ENCODE measurements around the gene IDH3G. TPM values are rescaled to one million over a fixed set of nuclear protein-coding genes. Genes with fewer than 3 reads are reported as not detected.

The IDH3G gene
- total and polyA plus RNA-seq, 9 donors: 41.3 to 58.5 (median 53.7) TPM

DNA sequence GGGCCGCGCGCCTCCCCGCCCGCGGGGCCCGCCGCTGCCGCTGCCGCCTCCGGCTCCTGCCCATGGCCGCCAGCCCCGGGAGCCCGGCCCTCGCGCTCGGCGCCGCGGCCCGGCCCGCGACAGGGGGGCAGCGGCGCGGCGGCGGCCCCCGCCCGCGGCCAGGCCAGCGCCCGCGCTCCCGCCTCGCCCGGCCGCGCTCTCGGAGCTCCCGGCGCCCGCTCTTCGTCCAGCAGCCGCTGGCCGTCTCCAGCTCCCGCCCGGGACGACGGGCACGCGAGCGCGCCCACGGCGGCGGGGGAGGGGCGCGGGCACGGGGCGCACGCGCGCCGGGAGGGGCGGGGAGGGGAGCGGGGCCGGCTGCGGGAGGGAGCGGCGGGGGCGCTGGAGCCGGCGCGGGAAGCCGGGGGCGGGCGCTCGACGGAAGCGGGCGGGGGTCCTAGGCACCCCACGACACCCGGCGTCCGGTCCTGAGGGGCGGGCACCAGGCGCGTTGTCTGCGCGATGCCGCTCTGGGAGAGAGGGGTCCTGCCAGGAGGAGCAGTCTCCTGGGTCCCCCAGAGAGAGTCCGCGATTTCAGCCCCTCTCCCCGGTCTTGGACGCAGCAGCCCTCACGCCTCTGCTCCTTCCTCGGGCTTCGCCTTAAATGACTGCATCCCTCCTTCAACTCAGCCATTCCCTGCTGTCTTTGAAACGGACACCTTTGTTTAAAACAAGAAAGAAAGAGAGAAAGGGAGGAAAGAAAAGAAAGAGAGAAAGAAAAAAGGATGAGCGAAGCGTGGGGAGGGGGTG lies 36.7 kb upstream of the IDH3G start:
- Histone ChIP-seq H3K4me3 (peak overlapping the region; percentile 10), H3K4me1 (ENCODE audit: insufficient read depth) (no peaks in the 10 kb centered on the region), H3K9me3 (no peaks in the 10 kb centered on the region), H3K27me3 (no peaks in the 10 kb centered on the region), H3K27ac (no peak overlapping the region), H3K36me3 (no peaks in the 10 kb centered on the region)
- TF ChIP-seq EP300 (IDR thresholded peaks at IDR 0.05) (no peak), POLR2A (IDR thresholded peaks at IDR 0.05) (no peak)
- TF ChIP-seq, protein P1, sequence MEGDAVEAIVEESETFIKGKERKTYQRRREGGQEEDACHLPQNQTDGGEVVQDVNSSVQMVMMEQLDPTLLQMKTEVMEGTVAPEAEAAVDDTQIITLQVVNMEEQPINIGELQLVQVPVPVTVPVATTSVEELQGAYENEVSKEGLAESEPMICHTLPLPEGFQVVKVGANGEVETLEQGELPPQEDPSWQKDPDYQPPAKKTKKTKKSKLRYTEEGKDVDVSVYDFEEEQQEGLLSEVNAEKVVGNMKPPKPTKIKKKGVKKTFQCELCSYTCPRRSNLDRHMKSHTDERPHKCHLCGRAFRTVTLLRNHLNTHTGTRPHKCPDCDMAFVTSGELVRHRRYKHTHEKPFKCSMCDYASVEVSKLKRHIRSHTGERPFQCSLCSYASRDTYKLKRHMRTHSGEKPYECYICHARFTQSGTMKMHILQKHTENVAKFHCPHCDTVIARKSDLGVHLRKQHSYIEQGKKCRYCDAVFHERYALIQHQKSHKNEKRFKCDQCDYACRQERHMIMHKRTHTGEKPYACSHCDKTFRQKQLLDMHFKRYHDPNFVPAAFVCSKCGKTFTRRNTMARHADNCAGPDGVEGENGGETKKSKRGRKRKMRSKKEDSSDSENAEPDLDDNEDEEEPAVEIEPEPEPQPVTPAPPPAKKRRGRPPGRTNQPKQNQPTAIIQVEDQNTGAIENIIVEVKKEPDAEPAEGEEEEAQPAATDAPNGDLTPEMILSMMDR (IDR thresholded peaks at IDR 0.05): no peak
- DNase-seq: no peak
- 12 to 22% (median 18%) methylated on average over 20 to 102 of the region's 102 CpGs for WGBS, 3 donors
- intact Hi-C loops (cut with DNase I): no loop called here

DNA sequence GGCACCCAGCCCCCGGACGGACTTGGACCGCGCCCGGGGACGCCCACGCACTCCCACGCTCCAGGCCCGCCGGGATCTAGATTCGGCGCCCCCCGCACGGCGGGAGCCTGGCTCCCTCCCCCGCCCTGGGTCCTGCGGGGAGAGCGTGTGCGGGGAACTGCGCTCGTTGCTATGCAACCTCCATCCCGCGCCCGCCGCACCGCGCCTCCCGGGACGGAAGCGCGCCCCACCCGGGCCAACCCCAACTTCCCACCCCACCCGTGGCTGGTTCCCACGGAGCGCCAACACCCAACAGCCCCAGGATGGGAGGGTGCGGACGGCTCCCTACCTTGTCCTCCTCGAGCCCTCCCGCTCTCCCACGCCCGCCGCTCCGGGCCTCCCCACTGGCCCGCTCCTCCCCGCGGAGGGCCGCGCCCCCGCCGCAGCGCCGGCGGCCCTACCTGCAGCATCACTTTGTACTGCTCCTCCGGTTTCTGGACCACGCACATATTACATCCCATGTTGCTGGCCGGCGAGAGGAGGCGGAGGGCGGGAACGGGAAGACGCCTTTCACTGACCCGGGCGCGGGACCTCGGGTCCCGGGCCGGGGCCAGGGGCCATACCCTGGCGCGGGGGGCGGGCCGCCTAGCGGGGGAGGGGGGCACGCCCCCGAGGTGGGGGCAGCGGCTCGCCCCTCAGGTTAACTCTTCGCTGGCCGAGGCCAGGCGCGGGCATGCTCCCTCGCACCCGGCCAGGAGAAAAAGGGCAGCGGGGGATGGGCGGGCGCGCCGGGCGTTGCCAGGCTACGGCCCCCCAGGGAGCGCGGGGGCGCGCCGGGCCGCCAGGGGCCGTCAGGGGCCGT lies 35.8 kb upstream of the IDH3G start, which contains the start of gene PDZD4:
PDZD4 (minus strand) TSS at position 746 of the 841 bp plus-strand sequence; CDS start at position 500, 246 bp downstream.
- intact Hi-C loops (cut with DNase I): no loop called here
- Histone ChIP-seq H3K27ac (no peak within 1 kb of the TSS), H3K36me3 (no peaks in the 10 kb centered on the region), H3K4me3 (peak within 1 kb of the TSS; percentile 28), H3K27me3 (no peaks in the 10 kb centered on the region), H3K4me1 (ENCODE audit: insufficient read depth) (no peaks in the 10 kb centered on the region), H3K9me3 (no peaks in the 10 kb centered on the region)
- WGBS, 3 donors: 17 to 29% (median 21%) methylated on average over 66 to 94 of the region's 97 CpGs
- no peak for DNase-seq
- no peak for TF ChIP-seq POLR2A (IDR thresholded peaks at IDR 0.05)
- no peak for TF ChIP-seq EP300 (IDR thresholded peaks at IDR 0.05)
- TF ChIP-seq, protein P1 (IDR thresholded peaks at IDR 0.05): no peak

DNA sequence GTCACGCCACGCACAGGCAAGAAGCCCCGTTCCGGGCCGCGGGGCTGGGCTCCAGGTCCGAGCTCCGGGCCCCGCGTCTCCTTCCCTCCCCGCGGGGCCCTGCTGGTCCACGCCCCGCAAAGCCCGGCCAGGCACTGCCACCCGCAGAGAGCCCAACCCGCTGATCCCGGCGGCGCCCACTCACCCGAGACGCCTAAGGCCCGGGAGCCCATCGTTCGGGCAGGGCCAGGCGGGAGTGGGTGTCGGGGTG lies 35.3 kb upstream of the IDH3G start:
- DNase-seq: no peak
- no peaks in the 10 kb centered on the region for H3K9me3 ChIP-seq
- intact Hi-C loops (cut with DNase I): no loop called here

More for the DNA sequence above, 35.3 kb upstream of the IDH3G start:
- TF ChIP-seq EP300 (IDR thresholded peaks at IDR 0.05): no peak
- TF ChIP-seq, protein P1 (IDR thresholded peaks at IDR 0.05): no peak
- no peak for TF ChIP-seq POLR2A (IDR thresholded peaks at IDR 0.05)
- Histone ChIP-seq H3K4me1 (ENCODE audit: insufficient read depth) (no peaks in the 10 kb centered on the region), H3K27ac (no peak overlapping the region), H3K4me3 (peak overlapping the region; percentile 28), H3K36me3 (no peaks in the 10 kb centered on the region), H3K27me3 (no peaks in the 10 kb centered on the region)
- WGBS, 3 donors: 22 to 36% (median 24%) methylated on average over 24 to 27 of the region's 27 CpGs
